ENCODE data around the gene CCNC. TPM values are rescaled to one million over a fixed set of nuclear protein-coding genes. Genes with fewer than 3 reads are reported as not detected.

The CCNC gene
- total and polyA plus RNA-seq, 2 of the 13 experiments (the other 11 are each of a cell fraction or from before 2014, with no cell fraction given) = 69.6 to 141 TPM

DNA sequence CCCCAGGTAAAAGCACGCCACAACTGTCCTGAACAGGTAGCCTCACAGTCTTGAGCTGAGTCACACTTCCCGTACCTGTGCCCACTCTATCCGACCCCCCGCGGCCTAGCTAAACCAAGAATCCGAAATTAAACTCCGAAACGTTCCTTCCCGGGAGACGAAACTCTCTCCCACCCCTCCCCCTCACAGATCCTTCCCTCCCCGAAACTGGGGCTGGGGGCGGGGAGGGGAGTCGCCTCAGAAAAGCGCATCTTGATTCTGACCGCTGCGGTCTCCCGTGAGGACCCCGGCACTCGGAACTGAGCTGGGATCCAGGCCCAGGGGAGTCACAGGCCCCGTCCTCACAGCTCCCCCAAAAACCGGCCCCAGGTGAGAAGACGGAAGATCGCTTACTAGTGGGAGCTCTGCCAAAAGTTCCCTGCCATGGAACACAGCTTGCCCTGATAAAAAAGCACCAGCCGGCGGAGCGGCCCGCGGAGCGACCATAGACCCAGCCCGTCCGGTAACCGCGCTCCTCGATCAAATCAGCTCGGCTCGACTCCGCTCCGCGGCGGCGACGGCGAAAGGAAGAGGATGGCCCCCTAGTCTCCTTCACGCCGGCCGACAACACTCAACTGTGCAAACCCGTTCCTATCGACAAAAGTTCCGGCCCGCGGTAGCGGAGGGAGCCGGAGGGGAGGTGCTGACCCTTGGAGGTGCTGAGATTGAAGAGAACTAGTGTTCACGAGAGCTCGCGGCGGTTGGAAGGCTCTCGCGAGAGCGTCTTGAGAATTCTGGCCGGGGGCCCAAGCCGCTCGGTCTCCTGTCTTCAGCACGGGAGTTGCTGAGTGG is at the start of gene CCNC (continued):
- TF ChIP-seq, protein P1, sequence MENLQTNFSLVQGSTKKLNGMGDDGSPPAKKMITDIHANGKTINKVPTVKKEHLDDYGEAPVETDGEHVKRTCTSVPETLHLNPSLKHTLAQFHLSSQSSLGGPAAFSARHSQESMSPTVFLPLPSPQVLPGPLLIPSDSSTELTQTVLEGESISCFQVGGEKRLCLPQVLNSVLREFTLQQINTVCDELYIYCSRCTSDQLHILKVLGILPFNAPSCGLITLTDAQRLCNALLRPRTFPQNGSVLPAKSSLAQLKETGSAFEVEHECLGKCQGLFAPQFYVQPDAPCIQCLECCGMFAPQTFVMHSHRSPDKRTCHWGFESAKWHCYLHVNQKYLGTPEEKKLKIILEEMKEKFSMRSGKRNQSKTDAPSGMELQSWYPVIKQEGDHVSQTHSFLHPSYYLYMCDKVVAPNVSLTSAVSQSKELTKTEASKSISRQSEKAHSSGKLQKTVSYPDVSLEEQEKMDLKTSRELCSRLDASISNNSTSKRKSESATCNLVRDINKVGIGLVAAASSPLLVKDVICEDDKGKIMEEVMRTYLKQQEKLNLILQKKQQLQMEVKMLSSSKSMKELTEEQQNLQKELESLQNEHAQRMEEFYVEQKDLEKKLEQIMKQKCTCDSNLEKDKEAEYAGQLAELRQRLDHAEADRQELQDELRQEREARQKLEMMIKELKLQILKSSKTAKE (CRISPR knock-in tag; IDR thresholded peaks at IDR 0.05; ENCODE audit: borderline replicate concordance) = no peak; the same call in 1 of the 2 replicates
- TF ChIP-seq, protein P2, sequence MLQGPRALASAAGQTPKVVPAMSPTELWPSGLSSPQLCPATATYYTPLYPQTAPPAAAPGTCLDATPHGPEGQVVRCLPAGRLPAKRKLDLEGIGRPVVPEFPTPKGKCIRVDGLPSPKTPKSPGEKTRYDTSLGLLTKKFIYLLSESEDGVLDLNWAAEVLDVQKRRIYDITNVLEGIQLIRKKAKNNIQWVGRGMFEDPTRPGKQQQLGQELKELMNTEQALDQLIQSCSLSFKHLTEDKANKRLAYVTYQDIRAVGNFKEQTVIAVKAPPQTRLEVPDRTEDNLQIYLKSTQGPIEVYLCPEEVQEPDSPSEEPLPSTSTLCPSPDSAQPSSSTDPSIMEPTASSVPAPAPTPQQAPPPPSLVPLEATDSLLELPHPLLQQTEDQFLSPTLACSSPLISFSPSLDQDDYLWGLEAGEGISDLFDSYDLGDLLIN (CRISPR knock-in tag; IDR thresholded peaks at IDR 0.05; ENCODE audit: borderline replicate concordance) = no peak
- peak; percentile 57 for TF ChIP-seq ZNF629 (CRISPR knock-in tag; conservative IDR thresholded peaks at IDR 0.05)
- TF ChIP-seq, protein P3, sequence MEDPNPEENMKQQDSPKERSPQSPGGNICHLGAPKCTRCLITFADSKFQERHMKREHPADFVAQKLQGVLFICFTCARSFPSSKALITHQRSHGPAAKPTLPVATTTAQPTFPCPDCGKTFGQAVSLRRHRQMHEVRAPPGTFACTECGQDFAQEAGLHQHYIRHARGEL (CRISPR knock-in tag; IDR thresholded peaks at IDR 0.05) = peak; percentile 77; the same call in 1 of the 2 replicates
- TF ChIP-seq, protein P4, sequence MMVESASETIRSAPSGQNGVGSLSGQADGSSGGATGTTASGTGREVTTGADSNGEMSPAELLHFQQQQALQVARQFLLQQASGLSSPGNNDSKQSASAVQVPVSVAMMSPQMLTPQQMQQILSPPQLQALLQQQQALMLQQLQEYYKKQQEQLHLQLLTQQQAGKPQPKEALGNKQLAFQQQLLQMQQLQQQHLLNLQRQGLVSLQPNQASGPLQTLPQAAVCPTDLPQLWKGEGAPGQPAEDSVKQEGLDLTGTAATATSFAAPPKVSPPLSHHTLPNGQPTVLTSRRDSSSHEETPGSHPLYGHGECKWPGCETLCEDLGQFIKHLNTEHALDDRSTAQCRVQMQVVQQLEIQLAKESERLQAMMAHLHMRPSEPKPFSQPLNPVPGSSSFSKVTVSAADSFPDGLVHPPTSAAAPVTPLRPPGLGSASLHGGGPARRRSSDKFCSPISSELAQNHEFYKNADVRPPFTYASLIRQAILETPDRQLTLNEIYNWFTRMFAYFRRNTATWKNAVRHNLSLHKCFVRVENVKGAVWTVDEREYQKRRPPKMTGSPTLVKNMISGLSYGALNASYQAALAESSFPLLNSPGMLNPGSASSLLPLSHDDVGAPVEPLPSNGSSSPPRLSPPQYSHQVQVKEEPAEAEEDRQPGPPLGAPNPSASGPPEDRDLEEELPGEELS (CRISPR knock-in tag; IDR thresholded peaks at IDR 0.05) = 0 out of 2 replicates have a peak, but pooled peaks have one; percentile 63
- TF ChIP-seq KLF13 (CRISPR knock-in tag; IDR thresholded peaks at IDR 0.05) = no peak; the same call in 1 of the 2 replicates
- TF ChIP-seq, protein P5, sequence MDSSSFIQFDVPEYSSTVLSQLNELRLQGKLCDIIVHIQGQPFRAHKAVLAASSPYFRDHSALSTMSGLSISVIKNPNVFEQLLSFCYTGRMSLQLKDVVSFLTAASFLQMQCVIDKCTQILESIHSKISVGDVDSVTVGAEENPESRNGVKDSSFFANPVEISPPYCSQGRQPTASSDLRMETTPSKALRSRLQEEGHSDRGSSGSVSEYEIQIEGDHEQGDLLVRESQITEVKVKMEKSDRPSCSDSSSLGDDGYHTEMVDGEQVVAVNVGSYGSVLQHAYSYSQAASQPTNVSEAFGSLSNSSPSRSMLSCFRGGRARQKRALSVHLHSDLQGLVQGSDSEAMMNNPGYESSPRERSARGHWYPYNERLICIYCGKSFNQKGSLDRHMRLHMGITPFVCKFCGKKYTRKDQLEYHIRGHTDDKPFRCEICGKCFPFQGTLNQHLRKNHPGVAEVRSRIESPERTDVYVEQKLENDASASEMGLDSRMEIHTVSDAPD (CRISPR knock-in tag; IDR thresholded peaks at IDR 0.05) = peak; percentile 79; the same call in 1 of the 2 replicates
- no peak for TF ChIP-seq JDP2 (CRISPR knock-in tag; IDR thresholded peaks at IDR 0.05; ENCODE audit: borderline replicate concordance)
- TF ChIP-seq YY1 (IDR thresholded peaks at IDR 0.05; ENCODE audit: insufficient read depth, insufficient replicate concordance, low read depth, low read length) = peak; percentile 85
- TF ChIP-seq, protein P6, sequence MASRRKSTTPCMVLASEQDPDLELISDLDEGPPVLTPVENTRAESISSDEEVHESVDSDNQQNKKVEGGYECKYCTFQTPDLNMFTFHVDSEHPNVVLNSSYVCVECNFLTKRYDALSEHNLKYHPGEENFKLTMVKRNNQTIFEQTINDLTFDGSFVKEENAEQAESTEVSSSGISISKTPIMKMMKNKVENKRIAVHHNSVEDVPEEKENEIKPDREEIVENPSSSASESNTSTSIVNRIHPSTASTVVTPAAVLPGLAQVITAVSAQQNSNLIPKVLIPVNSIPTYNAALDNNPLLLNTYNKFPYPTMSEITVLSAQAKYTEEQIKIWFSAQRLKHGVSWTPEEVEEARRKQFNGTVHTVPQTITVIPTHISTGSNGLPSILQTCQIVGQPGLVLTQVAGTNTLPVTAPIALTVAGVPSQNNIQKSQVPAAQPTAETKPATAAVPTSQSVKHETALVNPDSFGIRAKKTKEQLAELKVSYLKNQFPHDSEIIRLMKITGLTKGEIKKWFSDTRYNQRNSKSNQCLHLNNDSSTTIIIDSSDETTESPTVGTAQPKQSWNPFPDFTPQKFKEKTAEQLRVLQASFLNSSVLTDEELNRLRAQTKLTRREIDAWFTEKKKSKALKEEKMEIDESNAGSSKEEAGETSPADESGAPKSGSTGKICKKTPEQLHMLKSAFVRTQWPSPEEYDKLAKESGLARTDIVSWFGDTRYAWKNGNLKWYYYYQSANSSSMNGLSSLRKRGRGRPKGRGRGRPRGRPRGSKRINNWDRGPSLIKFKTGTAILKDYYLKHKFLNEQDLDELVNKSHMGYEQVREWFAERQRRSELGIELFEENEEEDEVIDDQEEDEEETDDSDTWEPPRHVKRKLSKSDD (CRISPR knock-in tag; IDR thresholded peaks at IDR 0.05; ENCODE audit: low read depth) = peak; percentile 79; the same call in 1 of the 2 replicates
- TF ChIP-seq ZNF24 (IDR thresholded peaks at IDR 0.05) = no peak
- TF ChIP-seq, protein P7, sequence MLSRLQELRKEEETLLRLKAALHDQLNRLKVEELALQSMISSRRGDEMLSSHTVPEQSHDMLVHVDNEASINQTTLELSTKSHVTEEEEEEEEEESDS (CRISPR knock-in tag; IDR thresholded peaks at IDR 0.05; ENCODE audit: borderline replicate concordance) = 0 out of 2 replicates have a peak, but pooled peaks have one; percentile 74
- no peak for TF ChIP-seq TCF12 (IDR thresholded peaks at IDR 0.05)
- TF ChIP-seq TCF12 (CRISPR knock-in tag; IDR thresholded peaks at IDR 0.05) = no peak
- TF ChIP-seq HNRNPL (IDR thresholded peaks at IDR 0.05; ENCODE audit: low read depth, low read length) = peak; percentile 54; the same call in 1 of the 2 replicates
- TF ChIP-seq ATRX (CRISPR knock-in tag; IDR thresholded peaks at IDR 0.05; ENCODE audit: borderline replicate concordance) = no peak
